H1 (cell line): ENCODE measurements around the gene RASAL1. TPM values are rescaled to one million over a fixed set of nuclear protein-coding genes. Genes with fewer than 3 reads are reported as not detected.

Experiments
- CHD2 ChIP-seq: IDR thresholded peaks from 2 replicates; pipeline ENCODE4 v1.6.1; 2012; ENCODE audit warnings: low read length, improper control_type of control experiment
- KDM1A ChIP-seq: fragments of 200-600, 300-600 bp; sonication (generic); IDR thresholded peaks from 2 replicates; pipeline ENCODE4 v1.7.1; 2016; ENCODE audit warnings: mild to moderate bottlenecking, low read length, borderline replicate concordance
- POLR2A ChIP-seq, 2 experiments: IDR thresholded peaks; 1 replicate in 1 of 2; 2 replicates in 1 of 2; pipeline ENCODE4 v1.6.1; 2011; ENCODE audit warnings: low read depth in 2 of 2, low read length in 2 of 2, mild to moderate bottlenecking in 2 of 2; ENCODE audit errors: control extremely low read depth in 1 of 2
- RBBP5 ChIP-seq: IDR thresholded peaks from 2 replicates; pipeline ENCODE4 v1.7.1; 2012; ENCODE audit warnings: low read depth, mild to moderate bottlenecking, inconsistent platforms, low read length, moderate library complexity, borderline replicate concordance
- SIN3A ChIP-seq, 2 experiments: IDR thresholded peaks in 1 of 2; conservative IDR thresholded peaks in 1 of 2; 2 replicates each; pipeline ENCODE4 v1.6.1; 2011 to 2012; ENCODE audit warnings: low read length in 2 of 2, improper control_type of control experiment in 1 of 2, low read depth in 1 of 2, mild to moderate bottlenecking in 1 of 2
- SP2 ChIP-seq: IDR thresholded peaks from 2 replicates; pipeline ENCODE4 v1.6.1; 2012; ENCODE audit warnings: mild to moderate bottlenecking, low read length, inconsistent platforms
- USF2 ChIP-seq: IDR thresholded peaks from 2 replicates; pipeline ENCODE4 v1.6.1; 2011; ENCODE audit warnings: low read length, improper control_type of control experiment
- polyA plus RNA-seq, 7 experiments: library from polyadenylated mRNA; depleted of rRNA in 3 of 7; stranded (reverse) in 5 of 7; unstranded in 2 of 7; fragments of >200 nt in 5 of 7; fragments of 200-250 nt in 2 of 7; gene quantifications; 1 replicate in 5 of 7; 2 replicates in 1 of 7; 4 replicates in 1 of 7; pipeline versions ENCODE4 v1.2.1 to v1.2.3, GENCODE V29; 2011 to 2013; ENCODE audit warnings: missing spikeins in 2 of 7, mixed read lengths in 2 of 7
- total RNA-seq: library from RNA; stranded (reverse); fragmentation: NEBNext Ultra II Directional; extraction: Animal tissue kit (Norgen Biotek cat#: 25700); gene quantifications from 2 replicates; pipeline ENCODE4 v1.2.1, GENCODE V29; 2021
- TF ChIP-seq, protein P1 (sequence below): fragments of 300-600 bp; sonication (generic); IDR thresholded peaks from 2 replicates; pipeline ENCODE4 v1.7.1; 2012; ENCODE audit warnings: low read length, moderate library complexity, mild to moderate bottlenecking, inconsistent platforms; ENCODE audit not compliant: insufficient replicate concordance
- TF ChIP-seq, protein P2 (sequence below): IDR thresholded peaks from 2 replicates; pipeline ENCODE4 v1.6.1; 2012; ENCODE audit warnings: inconsistent platforms

The RASAL1 gene
- total and polyA plus RNA-seq, 2 of the 8 experiments (the other 6 are each of a cell fraction or from before 2014, with no cell fraction given), result 3.7 to 5.0 TPM

GRCh38 chr12:113184900-113185179 is 49.3 kb upstream of the RASAL1 start (continued):
- TF ChIP-seq, protein P1, sequence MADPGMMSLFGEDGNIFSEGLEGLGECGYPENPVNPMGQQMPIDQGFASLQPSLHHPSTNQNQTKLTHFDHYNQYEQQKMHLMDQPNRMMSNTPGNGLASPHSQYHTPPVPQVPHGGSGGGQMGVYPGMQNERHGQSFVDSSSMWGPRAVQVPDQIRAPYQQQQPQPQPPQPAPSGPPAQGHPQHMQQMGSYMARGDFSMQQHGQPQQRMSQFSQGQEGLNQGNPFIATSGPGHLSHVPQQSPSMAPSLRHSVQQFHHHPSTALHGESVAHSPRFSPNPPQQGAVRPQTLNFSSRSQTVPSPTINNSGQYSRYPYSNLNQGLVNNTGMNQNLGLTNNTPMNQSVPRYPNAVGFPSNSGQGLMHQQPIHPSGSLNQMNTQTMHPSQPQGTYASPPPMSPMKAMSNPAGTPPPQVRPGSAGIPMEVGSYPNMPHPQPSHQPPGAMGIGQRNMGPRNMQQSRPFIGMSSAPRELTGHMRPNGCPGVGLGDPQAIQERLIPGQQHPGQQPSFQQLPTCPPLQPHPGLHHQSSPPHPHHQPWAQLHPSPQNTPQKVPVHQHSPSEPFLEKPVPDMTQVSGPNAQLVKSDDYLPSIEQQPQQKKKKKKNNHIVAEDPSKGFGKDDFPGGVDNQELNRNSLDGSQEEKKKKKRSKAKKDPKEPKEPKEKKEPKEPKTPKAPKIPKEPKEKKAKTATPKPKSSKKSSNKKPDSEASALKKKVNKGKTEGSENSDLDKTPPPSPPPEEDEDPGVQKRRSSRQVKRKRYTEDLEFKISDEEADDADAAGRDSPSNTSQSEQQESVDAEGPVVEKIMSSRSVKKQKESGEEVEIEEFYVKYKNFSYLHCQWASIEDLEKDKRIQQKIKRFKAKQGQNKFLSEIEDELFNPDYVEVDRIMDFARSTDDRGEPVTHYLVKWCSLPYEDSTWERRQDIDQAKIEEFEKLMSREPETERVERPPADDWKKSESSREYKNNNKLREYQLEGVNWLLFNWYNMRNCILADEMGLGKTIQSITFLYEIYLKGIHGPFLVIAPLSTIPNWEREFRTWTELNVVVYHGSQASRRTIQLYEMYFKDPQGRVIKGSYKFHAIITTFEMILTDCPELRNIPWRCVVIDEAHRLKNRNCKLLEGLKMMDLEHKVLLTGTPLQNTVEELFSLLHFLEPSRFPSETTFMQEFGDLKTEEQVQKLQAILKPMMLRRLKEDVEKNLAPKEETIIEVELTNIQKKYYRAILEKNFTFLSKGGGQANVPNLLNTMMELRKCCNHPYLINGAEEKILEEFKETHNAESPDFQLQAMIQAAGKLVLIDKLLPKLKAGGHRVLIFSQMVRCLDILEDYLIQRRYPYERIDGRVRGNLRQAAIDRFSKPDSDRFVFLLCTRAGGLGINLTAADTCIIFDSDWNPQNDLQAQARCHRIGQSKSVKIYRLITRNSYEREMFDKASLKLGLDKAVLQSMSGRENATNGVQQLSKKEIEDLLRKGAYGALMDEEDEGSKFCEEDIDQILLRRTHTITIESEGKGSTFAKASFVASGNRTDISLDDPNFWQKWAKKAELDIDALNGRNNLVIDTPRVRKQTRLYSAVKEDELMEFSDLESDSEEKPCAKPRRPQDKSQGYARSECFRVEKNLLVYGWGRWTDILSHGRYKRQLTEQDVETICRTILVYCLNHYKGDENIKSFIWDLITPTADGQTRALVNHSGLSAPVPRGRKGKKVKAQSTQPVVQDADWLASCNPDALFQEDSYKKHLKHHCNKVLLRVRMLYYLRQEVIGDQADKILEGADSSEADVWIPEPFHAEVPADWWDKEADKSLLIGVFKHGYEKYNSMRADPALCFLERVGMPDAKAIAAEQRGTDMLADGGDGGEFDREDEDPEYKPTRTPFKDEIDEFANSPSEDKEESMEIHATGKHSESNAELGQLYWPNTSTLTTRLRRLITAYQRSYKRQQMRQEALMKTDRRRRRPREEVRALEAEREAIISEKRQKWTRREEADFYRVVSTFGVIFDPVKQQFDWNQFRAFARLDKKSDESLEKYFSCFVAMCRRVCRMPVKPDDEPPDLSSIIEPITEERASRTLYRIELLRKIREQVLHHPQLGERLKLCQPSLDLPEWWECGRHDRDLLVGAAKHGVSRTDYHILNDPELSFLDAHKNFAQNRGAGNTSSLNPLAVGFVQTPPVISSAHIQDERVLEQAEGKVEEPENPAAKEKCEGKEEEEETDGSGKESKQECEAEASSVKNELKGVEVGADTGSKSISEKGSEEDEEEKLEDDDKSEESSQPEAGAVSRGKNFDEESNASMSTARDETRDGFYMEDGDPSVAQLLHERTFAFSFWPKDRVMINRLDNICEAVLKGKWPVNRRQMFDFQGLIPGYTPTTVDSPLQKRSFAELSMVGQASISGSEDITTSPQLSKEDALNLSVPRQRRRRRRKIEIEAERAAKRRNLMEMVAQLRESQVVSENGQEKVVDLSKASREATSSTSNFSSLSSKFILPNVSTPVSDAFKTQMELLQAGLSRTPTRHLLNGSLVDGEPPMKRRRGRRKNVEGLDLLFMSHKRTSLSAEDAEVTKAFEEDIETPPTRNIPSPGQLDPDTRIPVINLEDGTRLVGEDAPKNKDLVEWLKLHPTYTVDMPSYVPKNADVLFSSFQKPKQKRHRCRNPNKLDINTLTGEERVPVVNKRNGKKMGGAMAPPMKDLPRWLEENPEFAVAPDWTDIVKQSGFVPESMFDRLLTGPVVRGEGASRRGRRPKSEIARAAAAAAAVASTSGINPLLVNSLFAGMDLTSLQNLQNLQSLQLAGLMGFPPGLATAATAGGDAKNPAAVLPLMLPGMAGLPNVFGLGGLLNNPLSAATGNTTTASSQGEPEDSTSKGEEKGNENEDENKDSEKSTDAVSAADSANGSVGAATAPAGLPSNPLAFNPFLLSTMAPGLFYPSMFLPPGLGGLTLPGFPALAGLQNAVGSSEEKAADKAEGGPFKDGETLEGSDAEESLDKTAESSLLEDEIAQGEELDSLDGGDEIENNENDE, result no peak
- peak; percentile 73; the same call in 1 of the 2 replicates for TF ChIP-seq RBBP5
- TF ChIP-seq SIN3A (conservative IDR thresholded peaks at IDR 0.05 in 1 of 2, IDR thresholded peaks at IDR 0.05 in 1 of 2; ENCODE audit: low read depth in 1 of 2, low read length in 2 of 2), result peak in 1 of 2 experiments; percentile 42; a peak in 1 of 4 replicates
- TF ChIP-seq, protein P2, sequence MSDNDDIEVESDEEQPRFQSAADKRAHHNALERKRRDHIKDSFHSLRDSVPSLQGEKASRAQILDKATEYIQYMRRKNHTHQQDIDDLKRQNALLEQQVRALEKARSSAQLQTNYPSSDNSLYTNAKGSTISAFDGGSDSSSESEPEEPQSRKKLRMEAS, result peak; percentile 86
- no peak for TF ChIP-seq USF2
- TF ChIP-seq KDM1A, result peak; percentile 48; the same call in 1 of the 2 replicates
- peak; percentile 73 for TF ChIP-seq CHD2
- TF ChIP-seq SP2, result peak; percentile 57
- TF ChIP-seq POLR2A (IDR thresholded peaks at IDR 0.05; ENCODE audit: control extremely low read depth in 1 of 2, low read depth in 2 of 2, low read length in 2 of 2), result peak in 1 of 2 experiments; percentile 40; a peak in 1 of 3 replicates
